ENCODE results near the gene APLF.
"Not testable (repeated sequence)": the region's sequence is repeated elsewhere in the genome, so short reads cannot be mapped to it uniquely, and the experiment has no call there.

The APLF gene

GRCh38 chr2:68441179-68441993 is 26.0 kb upstream of the APLF start:
- peak; percentile 93 to 99 (median 97) for DNase-seq

GRCh38 chr2:68441994-68442322 is 25.4 kb upstream of the APLF start:
- no peak for DNase-seq

- not testable (repeated sequence) for DNase-seq
Measured at GRCh38 chr2:68446425-68446824, 21.0 kb upstream of the APLF start.

- DNase-seq = no peak
Measured at GRCh38 chr2:68447118-68447517, 20.3 kb upstream of the APLF start.

- no peak for DNase-seq
Measured at GRCh38 chr2:68448671-68449653, 18.4 kb upstream of the APLF start.

DNA sequence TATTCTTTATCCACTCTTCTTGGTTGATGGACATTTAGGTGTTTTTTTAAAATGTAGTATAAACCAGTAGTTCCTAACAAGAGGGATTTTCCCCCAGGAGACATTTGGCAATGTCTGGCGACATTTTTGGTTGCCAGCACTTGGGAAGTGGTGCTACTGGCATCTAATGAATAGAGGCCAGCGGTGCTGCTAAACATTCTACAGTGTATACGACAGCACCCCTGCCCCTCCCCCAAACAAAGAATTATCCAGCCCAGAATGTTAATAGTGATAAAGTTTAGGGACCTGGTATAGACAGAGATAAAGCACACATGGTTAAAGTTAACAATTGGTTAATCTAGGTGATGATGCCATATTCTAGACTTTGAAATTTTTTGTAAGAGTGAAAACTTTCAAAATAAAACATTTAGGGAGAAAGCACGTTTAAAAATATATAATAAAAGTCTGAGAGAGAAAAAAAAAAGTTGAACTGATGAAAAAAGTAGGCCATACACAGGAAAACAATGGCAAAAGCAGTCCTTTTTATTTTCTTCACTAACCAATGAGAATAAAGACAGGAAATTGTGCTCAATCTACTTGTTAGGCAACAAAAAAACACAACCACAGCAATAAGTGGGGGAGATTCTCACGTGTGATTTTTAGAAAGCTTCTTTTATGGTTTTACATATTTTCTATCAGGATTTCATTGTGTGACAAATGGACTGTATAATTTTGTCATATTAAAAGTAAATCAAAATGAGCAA is 15.1 kb upstream of the APLF start:
- no peak for DNase-seq

- DNase-seq = no peak
Measured at GRCh38 chr2:68453761-68454360, 13.5 kb upstream of the APLF start.

DNA sequence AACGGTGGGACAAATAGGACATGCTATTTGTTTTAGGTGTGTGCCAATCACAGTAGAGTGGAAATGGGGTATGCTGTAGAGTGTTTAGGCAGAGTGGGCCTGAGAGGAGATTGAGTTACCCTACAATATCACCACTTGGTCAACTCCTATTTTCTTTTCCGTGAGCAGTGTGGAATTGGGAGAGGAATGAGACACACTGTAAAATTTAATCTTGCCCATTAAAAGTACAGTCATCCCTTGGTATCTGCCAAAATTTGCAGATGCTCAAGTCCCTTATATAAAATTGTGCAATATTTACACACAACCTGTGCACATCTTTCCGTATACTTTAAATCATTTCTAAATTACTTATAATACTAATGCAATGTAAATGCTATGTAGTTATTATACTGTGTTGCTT is 12.7 kb upstream of the APLF start:
- no peak for DNase-seq

GRCh38 chr2:68456198-68456597 is 11.2 kb upstream of the APLF start:
- no peak for DNase-seq

DNA sequence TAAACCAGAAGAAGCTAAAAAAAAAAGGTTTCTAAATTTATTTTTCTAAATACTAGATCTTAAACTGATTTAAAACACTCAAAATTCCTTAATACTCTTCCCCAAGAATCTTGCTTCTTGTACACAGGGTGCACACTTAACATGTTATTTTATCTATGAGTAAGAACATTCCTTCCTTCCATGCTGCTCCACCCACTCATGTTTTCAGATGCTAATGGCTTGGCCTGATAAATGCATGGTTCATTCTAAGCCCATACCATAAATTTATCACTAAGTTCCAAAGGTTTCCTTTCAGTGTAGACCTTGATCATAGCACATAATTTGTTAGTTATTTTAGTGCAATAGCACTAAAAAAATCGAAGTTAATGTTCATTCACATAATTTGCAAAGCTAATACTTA is 8.4 kb upstream of the APLF start:
- no peak for DNase-seq

DNA sequence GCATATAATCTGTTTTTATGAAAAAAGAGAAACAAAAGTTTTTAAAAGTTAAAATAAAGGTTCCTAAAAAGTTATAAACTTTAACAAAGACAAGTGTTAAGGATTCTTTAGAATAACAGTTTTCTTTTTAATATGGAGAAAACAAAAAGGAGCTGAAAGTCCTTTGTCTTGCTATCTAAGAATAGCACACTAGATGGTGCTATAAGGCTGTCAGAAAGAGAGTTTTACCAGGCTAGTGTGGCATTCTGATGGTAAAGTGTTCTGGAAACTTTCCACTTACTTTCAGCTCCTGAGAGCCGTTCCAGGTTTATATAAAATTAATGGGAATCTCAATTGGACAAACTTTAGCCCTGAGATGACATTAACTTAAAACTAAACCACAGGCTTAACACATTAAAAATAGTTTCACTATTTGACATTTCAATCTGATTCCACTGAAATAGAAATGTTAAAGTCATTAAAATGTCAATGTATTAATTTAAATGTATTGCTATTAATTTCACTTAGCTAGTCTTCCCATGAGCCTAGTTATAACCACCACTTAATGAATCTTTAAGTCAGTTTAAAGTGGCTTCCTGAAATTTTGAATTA is 4.0 kb upstream of the APLF start:
- peak; percentile 44 to 77 (median 70) for DNase-seq

DNA sequence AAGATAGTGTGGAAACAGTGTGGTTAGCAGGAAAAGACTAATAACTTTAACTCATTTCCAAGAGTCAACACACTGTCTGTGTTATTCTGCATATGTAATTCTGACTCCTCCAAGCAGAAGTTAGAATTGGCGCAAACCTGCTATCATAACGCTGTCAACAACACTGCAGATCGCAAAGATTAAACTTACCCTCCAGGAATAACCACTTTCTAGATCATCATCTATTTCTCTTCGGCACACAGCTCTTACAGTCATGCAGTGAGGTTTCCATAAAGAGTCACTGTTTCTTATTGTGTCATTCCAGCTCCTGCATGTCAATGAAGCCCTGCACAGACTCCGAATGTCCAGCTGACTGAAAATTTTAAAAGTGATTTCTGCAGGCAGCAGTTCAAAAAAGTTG is 2.7 kb upstream of the APLF start:
- DNase-seq = no peak

GRCh38 chr2:68465081-68465916 is 2.1 kb upstream of the APLF start:
- DNase-seq = peak in 1 of 4 experiments; percentile 13

DNA sequence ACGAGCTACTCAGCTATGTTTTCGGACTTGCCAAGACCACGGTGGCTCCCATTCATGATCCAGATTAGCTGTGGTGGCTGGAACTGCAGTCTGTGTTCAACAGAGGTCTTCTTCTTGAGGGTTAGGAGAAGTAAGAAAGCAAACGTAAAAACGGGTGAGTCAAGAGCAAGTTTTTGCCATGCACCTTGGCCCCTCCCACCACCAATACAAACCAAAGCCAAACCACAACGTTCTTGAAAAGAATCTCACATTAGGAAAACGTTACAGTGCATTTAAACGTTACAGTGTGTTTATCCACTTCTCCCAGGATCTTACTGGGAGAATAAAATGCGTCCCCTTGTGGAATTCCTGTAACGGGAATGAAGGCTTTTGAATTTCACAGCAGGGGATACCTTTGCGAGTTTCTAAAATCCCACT is 1.0 kb upstream of the APLF start:
- peak; percentile 36 to 63 (median 50) for DNase-seq

DNA sequence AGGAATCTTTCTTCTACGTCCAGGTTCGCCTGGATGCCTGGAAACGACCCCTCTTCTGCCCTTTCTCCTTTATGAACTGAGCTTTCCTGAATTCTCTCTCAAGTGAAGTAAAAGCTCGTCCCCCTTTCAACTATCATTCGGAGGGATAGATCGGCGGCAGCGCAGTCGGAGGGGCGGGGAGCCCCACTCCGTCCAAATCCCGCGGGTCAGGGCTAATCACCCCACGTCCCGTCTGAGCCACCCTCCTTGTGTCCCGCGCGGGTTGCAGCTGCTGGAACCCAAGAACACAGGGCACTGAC is 658 bp upstream of the APLF start:
- DNase-seq = no peak

GRCh38 chr2:68468801-68469200 is 1.4 kb downstream of the APLF start:
- no peak for DNase-seq

DNA sequence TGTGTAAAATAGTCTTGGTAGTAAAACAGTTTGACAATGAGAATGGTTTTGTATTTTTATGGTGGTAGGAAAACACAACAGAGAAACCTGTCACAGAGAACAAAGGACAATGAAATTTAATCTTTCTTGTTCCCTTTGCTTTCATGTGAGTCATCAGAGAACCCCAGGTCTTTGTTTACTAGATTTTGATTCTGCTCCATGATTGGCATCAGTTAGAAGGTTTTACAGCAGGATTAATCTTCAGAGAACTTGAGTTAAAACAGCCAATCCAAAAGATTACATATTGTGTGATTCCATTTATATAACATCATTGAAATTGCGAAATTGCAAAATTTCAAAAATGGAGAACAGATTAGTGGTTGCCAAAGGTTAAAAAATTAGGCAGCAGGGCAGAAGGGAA is 2.5 kb downstream of the APLF start:
- DNase-seq = peak in 2 of 4 experiments; percentile 15 to 21

- no peak for DNase-seq
Measured at GRCh38 chr2:68471385-68471784, 4.0 kb downstream of the APLF start.

DNA sequence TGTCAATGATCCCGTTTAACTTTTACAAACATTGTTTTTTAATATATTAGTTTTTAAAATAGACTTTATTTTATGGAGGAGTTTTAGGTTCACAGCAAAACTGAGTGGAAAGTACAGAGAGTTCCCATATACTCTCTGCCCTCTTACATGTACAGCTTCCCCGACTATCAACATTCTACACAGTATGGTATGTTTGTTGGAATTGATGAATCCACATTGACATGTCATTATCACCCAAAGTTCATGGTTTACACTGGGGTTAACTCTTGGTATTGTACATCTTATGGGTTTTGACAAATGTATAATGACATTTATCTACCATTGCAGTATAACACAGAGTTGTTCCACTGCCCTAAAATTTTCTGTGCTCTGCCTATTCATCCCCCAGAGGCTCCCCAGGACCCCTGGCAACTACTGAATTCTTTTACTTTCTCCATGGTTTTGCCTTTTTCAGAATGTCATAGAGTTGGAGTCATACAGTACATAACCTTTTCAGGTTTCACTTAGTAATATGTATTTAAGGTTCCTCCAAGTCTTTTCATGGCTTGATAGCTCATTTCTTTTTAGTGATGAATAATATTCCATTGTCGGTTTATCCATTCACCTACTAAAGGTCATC is 5.5 kb downstream of the APLF start:
- DNase-seq = no peak

GRCh38 chr2:68475110-68475509 is 7.7 kb downstream of the APLF start:
- DNase-seq = no peak

GRCh38 chr2:68475576-68475975 is 8.2 kb downstream of the APLF start:
- DNase-seq = no peak
